Hepatocyte (in vitro differentiated cells): ENCODE measurements around the gene DHX15.

Experiments
- EZH2 ChIP-seq: fragments of 200-600 bp; sonication (generic); IDR thresholded peaks from 2 replicates; pipeline ENCODE4 v1.6.1; 2016; ENCODE audit warnings: antibody characterized with exemption, mild to moderate bottlenecking, borderline replicate concordance
- EZH2phosphoT487 ChIP-seq: fragments of 200-600 bp; sonication (generic); IDR thresholded peaks from one replicate; pipeline ENCODE4 v1.6.1; 2018; ENCODE audit warnings: antibody characterized with exemption, mild to moderate bottlenecking, low read depth, moderate library complexity; ENCODE audit not compliant: unreplicated experiment, severe bottlenecking
- TF ChIP-seq, protein P1 (sequence below): fragments of 200-600 bp; sonication (generic); IDR thresholded peaks from 2 replicates; pipeline ENCODE4 v1.5.1; 2016; ENCODE audit warnings: antibody characterized with exemption, mild to moderate bottlenecking; ENCODE audit not compliant: poor library complexity

DNA sequence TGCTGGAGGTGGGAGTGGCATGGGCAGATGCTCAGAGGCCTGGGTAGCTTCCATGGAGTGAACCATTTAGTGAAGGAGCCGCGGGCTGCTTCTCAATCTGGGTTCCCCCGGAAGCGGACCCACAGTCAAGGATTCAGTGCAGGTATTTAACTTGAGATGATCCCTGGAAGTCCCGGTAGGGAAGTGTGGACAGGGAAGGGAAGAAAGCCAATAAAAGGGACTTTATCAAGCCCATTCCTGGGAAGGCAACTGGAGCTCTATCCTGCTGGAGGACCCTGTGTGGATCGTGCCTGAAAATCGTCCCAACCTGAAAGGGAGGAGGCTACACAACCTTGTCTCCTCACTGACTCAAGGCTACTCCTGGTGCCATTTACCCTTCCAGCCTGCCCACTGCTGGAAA, 76.9 kb downstream of the DHX15 start:
- TF ChIP-seq, protein P1, sequence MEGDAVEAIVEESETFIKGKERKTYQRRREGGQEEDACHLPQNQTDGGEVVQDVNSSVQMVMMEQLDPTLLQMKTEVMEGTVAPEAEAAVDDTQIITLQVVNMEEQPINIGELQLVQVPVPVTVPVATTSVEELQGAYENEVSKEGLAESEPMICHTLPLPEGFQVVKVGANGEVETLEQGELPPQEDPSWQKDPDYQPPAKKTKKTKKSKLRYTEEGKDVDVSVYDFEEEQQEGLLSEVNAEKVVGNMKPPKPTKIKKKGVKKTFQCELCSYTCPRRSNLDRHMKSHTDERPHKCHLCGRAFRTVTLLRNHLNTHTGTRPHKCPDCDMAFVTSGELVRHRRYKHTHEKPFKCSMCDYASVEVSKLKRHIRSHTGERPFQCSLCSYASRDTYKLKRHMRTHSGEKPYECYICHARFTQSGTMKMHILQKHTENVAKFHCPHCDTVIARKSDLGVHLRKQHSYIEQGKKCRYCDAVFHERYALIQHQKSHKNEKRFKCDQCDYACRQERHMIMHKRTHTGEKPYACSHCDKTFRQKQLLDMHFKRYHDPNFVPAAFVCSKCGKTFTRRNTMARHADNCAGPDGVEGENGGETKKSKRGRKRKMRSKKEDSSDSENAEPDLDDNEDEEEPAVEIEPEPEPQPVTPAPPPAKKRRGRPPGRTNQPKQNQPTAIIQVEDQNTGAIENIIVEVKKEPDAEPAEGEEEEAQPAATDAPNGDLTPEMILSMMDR = no peak
- TF ChIP-seq EZH2 (no peak), EZH2phosphoT487 (no peak)
